ENCODE results near the gene DMRTA1.
A peak's percentile ranks its signal among the peaks of the same experiment; 100 is the strongest.

GRCh38 chr9:22452415-22453010 is 5.9 kb downstream of the DMRTA1 start:
- peak; percentile 74 to 80 for TF ChIP-seq CTCF (conservative IDR thresholded peaks at IDR 0.05 in 1 of 2, IDR thresholded peaks at IDR 0.05 in 1 of 2; ENCODE audit: low read depth in 1 of 2, low read length in 2 of 2)
- no peak for TF ChIP-seq EZH2 (IDR thresholded peaks at IDR 0.05; ENCODE audit: low read length, missing control alignments)
